ENCODE results near the gene COQ10B.
"Not testable (repeated sequence)": the region's sequence is repeated elsewhere in the genome, so short reads cannot be mapped to it uniquely, and the experiment has no call there.

COQ10B gene

DNA sequence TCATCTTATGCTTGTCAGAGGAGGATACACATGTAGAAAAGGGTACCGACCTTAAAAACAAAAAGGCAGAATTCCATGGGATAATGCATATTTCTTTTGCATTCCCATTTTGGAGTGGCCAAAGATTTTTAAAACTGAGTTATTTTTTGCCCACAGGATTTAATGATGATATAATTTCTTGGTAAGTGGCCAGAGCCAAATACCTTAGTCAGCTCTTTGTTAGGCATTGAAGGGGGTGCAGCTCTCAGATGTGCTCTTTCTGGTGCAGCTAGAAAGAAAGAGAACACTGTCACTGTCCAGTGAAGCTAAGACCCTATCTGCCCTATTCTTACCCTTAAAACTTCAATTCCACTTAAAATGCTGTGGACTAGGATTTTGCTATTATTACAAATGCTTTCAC is 10.8 kb downstream of the COQ10B start:
- Mint-ChIP-seq H3K36me3 (peaks cover 22% of the 10 kb centered on the region), H3K4me3 (no peak overlapping the region), H3K27ac (no peak overlapping the region), H3K27me3 (no peaks in the 10 kb centered on the region), H3K9me3 (no peaks in the 10 kb centered on the region), H3K4me1 (peaks cover 4% of the 10 kb centered on the region)
- ATAC-seq (ENCODE audit: low read depth), result no peak
- no peak for DNase-seq (ENCODE audit: low spot score in 2 of 2)

DNA sequence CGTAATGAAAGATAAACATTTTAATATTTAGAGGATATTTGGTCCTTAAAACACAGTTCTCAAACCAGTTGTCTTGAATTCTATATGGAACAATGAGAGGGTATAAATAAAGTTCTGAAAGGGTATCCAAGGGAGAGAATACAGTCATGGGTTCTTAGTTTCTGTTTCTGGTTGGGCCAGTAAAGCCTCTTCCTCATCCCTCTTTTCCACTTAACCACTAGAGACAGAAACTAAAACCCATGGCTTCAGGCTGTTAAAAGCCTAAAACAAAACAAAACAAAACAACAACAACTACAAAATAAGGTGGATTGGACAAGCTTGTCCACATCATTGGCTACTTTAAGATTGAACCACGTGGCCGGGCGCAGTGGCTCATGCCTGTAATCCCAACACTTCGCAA is 18.8 kb downstream of the COQ10B start:
- no peak for ATAC-seq (ENCODE audit: low read depth)
- H3K4me3 Mint-ChIP-seq, result no peak overlapping the region
- peaks cover 12% of the 10 kb centered on the region for H3K36me3 Mint-ChIP-seq
- no peak for DNase-seq (ENCODE audit: low spot score in 2 of 2)
- no peaks in the 10 kb centered on the region for H3K9me3 Mint-ChIP-seq
- no peak overlapping the region for H3K27ac Mint-ChIP-seq
- no peaks in the 10 kb centered on the region for H3K27me3 Mint-ChIP-seq
- H3K4me1 Mint-ChIP-seq, result no peaks in the 10 kb centered on the region

DNA sequence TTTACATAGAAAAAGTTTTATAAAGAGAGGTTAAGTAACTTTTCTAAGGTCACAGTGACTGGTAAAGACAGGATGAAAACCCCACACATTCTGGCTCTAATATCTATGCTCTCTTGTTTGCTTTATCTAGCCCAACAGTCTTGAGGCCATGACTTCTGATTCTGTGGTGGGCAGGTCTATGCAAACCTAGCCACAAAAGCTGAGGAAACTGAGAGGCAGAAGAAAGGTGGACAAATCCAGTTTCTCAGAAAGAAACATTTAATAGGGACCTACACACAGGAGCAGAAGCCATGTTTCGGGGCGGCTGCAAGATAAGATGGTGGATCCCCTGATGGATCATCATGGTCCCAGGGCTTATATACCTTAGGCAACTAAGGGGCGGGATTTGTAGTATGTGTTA is 24.4 kb downstream of the COQ10B start:
- H3K27me3 Mint-ChIP-seq, result no peaks in the 10 kb centered on the region
- no peaks in the 10 kb centered on the region for H3K4me1 Mint-ChIP-seq
- H3K27ac Mint-ChIP-seq, result peak overlapping the region; percentile 5
- H3K4me3 Mint-ChIP-seq, result no peak overlapping the region
- ATAC-seq (ENCODE audit: low read depth) (no peak), DNase-seq (ENCODE audit: low spot score in 2 of 2) (no peak)
- peaks cover 25% of the 10 kb centered on the region for H3K36me3 Mint-ChIP-seq
- H3K9me3 Mint-ChIP-seq, result no peaks in the 10 kb centered on the region

DNA sequence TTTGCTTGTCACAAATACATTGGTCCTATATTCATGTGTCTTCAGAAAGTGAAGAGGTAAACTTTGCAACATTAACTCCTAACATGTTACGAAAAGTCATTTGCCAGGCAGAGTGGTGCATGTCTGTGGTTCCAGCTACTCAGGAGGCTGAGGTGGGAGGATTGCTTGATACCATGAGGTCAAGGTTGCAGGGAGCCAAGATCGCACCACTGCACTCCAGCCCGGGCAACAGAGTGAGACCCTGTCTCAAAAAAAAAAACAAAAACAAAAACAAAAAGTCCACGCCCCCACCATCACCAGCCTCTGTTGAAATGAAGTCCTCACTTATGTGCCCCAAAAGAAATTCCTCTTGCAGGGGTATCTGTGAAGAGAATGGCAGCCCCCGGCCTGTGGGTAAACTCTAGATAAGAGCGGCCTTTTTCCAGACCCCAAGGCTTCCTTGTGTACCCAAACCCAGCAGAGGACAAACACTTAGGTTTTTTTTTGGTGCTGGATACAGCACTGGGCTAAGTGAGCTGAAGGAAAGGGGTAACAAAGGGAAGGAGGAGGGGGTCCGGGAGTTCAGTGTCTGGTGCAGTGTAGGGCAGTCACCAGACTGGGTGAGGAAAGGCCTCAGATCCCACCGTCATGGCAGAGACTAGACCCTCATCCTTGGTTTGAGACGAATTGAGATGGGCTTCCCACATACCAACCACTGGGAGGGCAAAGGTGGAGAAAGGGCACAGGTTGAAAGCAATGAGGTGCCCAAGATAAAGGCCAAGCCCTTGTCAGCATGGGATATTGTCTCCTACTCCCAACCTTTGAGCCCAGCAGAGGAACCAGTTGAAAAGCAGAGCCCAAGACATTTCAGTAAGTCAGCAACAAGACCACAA is 27.0 kb downstream of the COQ10B start:
- Mint-ChIP-seq H3K36me3 (peaks cover 24% of the 10 kb centered on the region), H3K27ac (no peak overlapping the region)

DNA sequence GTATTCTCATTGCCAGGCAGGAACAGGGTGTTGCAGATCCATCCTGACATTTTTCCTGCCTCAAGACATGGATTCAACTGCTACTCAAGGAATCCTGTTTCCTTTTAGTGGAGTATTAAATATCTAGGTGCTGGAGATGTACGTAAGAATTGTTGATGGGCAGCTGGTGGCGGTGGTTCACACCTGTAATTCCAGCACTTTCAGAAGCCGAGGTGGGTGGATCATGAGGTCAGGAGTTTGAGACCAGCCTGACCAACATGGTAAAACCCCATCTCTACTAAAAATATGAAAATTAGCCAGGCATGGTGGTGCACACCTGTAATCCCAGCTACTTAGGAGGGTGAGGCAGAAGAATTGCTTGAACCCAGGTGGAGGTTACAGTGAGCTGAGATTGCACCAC is 30.9 kb downstream of the COQ10B start:
- H3K36me3 Mint-ChIP-seq, result peaks cover 29% of the 10 kb centered on the region
- not testable (repeated sequence) for ATAC-seq (ENCODE audit: low read depth); H3K4me1 Mint-ChIP-seq; H3K27ac Mint-ChIP-seq; DNase-seq (ENCODE audit: low spot score in 2 of 2); H3K4me3 Mint-ChIP-seq; H3K27me3 Mint-ChIP-seq; H3K9me3 Mint-ChIP-seq

More for the DNA sequence above, 27.0 kb downstream of the COQ10B start:
- DNase-seq (ENCODE audit: low spot score in 2 of 2) (no peak), ATAC-seq (ENCODE audit: low read depth) (no peak)
- no peaks in the 10 kb centered on the region for H3K4me1 Mint-ChIP-seq
- H3K27me3 Mint-ChIP-seq, result no peaks in the 10 kb centered on the region
- H3K9me3 Mint-ChIP-seq, result peaks cover 2% of the 10 kb centered on the region
- H3K4me3 Mint-ChIP-seq, result no peak overlapping the region

DNA sequence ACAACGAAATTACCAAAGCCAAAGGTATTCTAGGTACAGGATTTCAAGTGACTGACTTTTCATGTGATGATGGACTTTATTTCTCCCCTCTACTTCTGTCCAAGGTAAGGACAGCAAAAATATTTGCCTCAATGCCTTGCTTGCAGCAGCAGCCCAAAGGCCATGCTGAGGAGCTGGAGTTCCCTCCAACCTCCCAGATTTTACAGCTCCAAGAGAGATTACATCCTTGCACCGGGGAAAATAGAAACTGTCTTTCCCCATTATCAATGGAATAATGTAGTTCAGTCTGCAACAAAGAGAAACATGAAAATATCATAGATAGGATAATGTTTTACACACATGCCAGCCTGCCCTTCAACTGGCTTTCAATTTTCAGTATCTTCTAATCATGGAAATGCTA is 32.8 kb downstream of the COQ10B start:
- no peak overlapping the region for H3K4me3 Mint-ChIP-seq
- H3K4me1 Mint-ChIP-seq, result no peaks in the 10 kb centered on the region
- no peaks in the 10 kb centered on the region for H3K27me3 Mint-ChIP-seq
- peaks cover 2% of the 10 kb centered on the region for H3K9me3 Mint-ChIP-seq
- DNase-seq (ENCODE audit: low spot score in 2 of 2) (no peak), ATAC-seq (ENCODE audit: low read depth) (no peak)
- H3K27ac Mint-ChIP-seq, result no peak overlapping the region
- peaks cover 32% of the 10 kb centered on the region for H3K36me3 Mint-ChIP-seq

DNA sequence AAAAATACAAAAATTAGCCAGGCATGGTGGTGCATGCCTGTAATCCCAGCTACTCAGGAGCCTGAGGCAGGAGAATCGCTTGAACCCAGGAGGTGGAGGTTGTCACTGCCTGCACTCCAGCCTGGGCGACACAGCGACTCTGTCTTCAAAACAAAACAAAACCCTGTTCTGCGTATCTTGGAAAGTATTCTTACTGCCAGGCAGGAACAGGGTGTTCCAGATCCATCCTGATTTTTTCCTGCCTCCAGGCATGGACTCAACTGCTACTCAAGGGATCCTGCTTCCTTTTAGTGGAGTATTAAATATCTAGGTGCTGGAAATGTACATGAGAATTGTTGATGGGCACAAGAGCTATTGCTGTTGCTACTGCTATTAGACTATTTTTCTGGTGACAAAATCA is 34.0 kb downstream of the COQ10B start:
- no peak overlapping the region for H3K27ac Mint-ChIP-seq

DNA sequence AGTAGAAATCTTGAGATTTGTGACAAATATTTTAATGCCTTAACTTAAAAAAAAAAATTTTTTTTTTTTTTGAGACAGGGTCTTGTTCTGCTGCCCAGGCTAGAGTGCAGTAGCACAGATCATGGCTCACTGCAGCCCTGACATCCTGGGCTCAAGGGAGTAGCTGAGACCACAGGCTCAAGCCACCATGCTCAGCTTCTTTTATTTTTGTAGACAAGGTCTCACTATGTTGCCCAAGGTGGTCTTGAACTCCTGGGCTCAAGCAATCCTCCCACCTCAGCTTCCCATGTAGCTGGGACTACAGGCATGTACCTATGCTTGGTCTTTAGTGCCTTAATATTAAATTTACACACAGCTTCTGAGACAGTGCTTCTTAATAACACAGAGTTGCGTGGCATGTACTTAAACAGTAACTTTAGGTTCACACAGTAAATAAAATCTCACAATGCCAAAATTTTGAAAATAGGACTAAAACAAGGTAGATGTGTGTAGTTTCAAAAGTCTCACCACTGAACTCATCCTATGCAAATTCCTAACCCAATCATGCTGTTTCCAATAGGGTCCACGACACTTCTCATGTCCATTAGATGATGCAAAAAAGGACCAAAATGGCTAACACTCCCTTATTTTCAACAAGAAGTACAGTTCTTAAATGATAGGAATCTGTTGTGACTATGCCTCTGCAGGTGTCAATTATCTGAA is 42.2 kb downstream of the COQ10B start:
- Mint-ChIP-seq H3K4me1 (peaks cover 23% of the 10 kb centered on the region), H3K27ac (peak overlapping the region; percentile 53), H3K4me3 (no peak overlapping the region), H3K9me3 (no peaks in the 10 kb centered on the region), H3K27me3 (no peaks in the 10 kb centered on the region), H3K36me3 (peaks cover 19% of the 10 kb centered on the region)
- ATAC-seq (ENCODE audit: low read depth) (no peak), DNase-seq (ENCODE audit: low spot score in 2 of 2) (no peak)

More for the DNA sequence above, 34.0 kb downstream of the COQ10B start:
- Mint-ChIP-seq H3K27me3 (no peaks in the 10 kb centered on the region), H3K36me3 (peaks cover 28% of the 10 kb centered on the region), H3K4me1 (no peaks in the 10 kb centered on the region), H3K4me3 (no peak overlapping the region), H3K9me3 (peaks cover 2% of the 10 kb centered on the region)
- ATAC-seq (ENCODE audit: low read depth) (no peak), DNase-seq (ENCODE audit: low spot score in 2 of 2) (no peak)

DNA sequence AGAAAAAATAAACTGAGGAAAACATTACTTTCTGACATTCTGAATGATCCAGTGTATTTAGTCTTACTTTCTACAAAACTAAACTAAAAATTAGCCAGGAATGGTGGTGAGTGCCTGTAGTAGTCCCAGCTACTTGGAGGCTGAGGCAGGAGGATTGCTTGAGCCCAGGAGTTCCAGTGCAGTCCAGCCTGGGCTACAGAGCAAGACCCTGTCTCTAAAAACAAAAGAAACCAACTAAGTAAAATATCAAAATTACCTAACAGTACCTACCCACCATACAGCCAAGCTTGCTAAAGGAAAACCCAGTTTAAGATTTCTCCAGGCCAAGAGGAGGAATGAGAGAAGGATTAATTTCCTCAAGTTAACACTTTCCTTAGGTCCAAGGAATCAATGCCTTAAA is 43.3 kb downstream of the COQ10B start:
- no peak overlapping the region for H3K4me3 Mint-ChIP-seq
- DNase-seq (ENCODE audit: low spot score in 2 of 2) (no peak), ATAC-seq (ENCODE audit: low read depth) (no peak)
- peaks cover 18% of the 10 kb centered on the region for H3K36me3 Mint-ChIP-seq
- H3K9me3 Mint-ChIP-seq, result no peaks in the 10 kb centered on the region
- peaks cover 28% of the 10 kb centered on the region for H3K4me1 Mint-ChIP-seq
- H3K27ac Mint-ChIP-seq, result peak overlapping the region; percentile 53
- no peaks in the 10 kb centered on the region for H3K27me3 Mint-ChIP-seq

DNA sequence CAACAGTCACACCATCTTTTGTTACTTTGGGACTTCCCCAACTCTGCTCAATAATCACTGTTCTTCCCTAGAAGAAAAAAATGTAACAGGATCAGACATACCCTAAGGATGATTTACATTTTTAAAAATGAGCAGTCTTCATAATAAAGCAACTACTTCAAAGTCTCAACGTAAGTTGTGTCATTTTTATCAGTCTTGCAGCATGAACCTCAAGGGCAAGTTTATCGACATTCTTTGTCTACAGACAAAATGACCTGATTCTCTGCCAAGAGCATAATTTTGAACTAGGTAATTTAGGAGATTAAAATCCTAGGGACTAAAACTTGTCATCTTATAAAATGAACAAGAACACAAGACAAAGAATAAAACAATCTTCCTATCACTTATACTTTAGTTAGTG is 44.0 kb downstream of the COQ10B start:
- peaks cover 20% of the 10 kb centered on the region for H3K36me3 Mint-ChIP-seq
- H3K27me3 Mint-ChIP-seq, result no peaks in the 10 kb centered on the region
- ATAC-seq (ENCODE audit: low read depth), result no peak
- DNase-seq (ENCODE audit: low spot score in 2 of 2), result no peak
- H3K9me3 Mint-ChIP-seq, result no peaks in the 10 kb centered on the region
- peak overlapping the region; percentile 90 for H3K4me3 Mint-ChIP-seq
- peak overlapping the region; percentile 53 for H3K27ac Mint-ChIP-seq
- H3K4me1 Mint-ChIP-seq, result peaks cover 32% of the 10 kb centered on the region

DNA sequence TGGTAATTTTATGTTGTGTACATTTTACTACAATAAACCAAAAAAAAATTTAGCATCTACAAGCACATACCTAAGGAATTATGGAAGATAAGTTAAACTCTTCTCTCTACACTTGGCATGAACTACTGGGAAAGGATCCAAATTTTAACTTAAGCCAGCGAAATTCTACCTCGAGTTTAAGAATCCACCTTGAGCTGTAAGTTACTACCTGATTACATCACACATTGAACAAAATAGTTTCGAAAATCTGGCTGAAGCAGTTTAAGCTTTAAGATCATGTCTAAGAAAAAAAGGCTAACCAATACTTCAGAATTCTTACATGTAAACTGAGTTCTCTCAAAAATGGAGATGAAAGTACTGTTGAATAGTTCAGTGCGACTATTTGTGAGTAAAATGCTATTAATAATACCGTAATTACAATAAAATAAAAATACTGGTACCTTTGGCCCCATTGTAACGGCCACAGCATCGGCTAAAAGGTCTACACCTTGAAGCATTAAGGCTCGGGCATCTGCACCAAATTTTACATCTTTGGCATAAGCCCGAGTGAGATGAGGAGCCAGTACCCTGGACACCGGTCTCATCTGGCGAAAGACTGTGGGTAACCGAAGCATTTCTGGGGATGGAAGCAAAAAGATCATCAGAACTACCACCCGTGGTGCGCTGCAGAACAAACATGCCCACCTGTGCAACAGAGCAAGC is 45.0 kb downstream of the COQ10B start:
- Mint-ChIP-seq H3K4me3 (peak overlapping the region; percentile 90), H3K9me3 (no peaks in the 10 kb centered on the region), H3K27ac (peak overlapping the region; percentile 96), H3K4me1 (peaks cover 33% of the 10 kb centered on the region), H3K27me3 (no peaks in the 10 kb centered on the region), H3K36me3 (peaks cover 18% of the 10 kb centered on the region)
- ATAC-seq (ENCODE audit: low read depth) (no peak), DNase-seq (ENCODE audit: low spot score in 2 of 2) (no peak)

DNA sequence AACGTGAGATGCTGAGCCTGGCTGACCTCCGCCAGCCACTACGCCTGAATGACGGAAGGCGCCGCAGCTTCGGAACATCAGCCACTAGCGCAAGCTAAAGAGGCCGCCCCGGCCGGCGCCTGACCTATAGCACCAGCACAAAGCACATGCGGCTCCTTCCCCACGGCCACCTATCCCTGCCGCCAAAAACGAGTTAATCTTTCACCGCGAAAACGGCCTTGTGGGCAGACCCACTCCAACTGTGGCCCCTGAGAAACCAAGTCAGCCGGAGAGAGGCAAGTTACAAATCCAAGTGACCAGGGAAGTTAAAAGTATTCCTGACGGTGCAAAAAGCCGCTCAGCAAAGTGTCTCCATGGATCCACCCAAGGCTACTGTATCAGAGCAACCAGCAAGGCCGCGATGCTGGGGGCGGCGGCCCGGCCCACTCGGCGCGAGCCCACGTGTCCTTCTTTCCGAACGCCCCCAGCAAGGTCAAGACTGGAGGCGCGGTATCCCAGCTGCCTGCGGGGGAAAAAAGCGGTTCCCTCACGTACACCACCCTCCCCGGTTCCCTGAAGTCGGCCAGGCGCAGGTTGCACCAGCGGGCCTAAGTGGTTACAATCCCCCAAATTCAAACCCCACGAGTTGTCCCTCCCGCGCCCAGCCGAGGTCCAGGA is 45.7 kb downstream of the COQ10B start:
- Mint-ChIP-seq H3K27ac (peak overlapping the region; percentile 96), H3K4me1 (peaks cover 33% of the 10 kb centered on the region), H3K4me3 (peak overlapping the region; percentile 90), H3K36me3 (peaks cover 18% of the 10 kb centered on the region), H3K9me3 (no peaks in the 10 kb centered on the region), H3K27me3 (no peaks in the 10 kb centered on the region)
- peak; percentile 24 to 47 for DNase-seq (ENCODE audit: low spot score in 2 of 2)
- no peak for ATAC-seq (ENCODE audit: low read depth)

DNA sequence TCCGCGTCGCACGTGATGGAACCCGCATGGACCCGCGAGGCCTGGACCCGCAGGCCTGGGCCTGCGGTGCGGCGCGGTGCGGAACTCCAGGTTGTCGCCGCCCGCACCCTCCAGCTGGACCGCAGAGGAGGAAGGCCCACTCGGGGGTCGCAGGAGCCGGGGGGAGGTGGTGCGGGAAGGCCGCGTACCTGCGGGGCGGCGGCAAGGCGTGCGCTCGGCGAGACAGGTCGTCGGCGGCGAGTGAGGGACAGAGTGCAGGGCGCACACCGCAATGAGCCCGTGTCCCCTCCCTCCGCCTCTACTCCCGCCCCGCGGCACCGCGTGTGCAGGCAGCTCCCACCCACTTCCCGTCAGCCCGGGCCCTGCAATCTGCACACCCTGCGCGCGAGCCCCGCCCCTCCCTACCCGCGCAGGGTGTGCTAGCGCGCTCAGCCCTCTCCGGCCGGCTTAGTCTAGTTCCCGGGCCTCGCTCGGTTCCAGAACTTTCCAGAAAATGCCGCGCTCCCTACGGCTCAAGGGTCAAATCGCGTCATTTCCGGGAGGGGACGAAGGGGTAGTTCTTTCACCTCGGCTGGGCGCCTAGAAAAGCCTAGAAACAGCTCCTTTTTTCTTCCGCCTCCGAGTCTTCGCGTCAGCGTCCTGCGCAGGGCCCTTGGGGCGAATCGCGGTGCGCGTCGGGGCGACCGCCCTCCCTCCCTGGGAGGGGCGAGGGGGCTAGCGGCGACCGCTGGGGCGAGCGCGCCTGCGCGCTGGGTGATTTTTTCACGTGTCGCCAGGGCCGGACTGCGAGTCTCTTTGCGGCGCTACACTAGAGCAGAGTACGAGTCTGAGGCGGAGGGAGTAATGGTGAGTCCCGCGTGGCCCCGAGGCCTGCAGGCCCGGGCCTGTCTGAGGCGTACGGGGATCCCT is 46.5 kb downstream of the COQ10B start, which contains the start of the genes HSPD1 and HSPE1:
Gene HSPD1 (minus strand): TSS at position 247 of the 909 bp plus-strand sequence. CDS start 992 bp downstream, outside the sequence.
Gene HSPE1 (plus strand): TSS at position 786 of the 909 bp plus-strand sequence. CDS start 58 bp downstream, at position 844.
- peaks cover 15% of the 10 kb centered on the region for H3K36me3 Mint-ChIP-seq
- peak within 1 kb of the TSS; percentile 90 for H3K4me3 Mint-ChIP-seq
- no peaks in the 10 kb centered on the region for H3K27me3 Mint-ChIP-seq
- ATAC-seq (ENCODE audit: low read depth), result peak; percentile 76
- H3K9me3 Mint-ChIP-seq, result no peaks in the 10 kb centered on the region
- peaks cover 33% of the 10 kb centered on the region for H3K4me1 Mint-ChIP-seq
- DNase-seq (ENCODE audit: low spot score in 2 of 2), result peak; percentile 90 to 97
- H3K27ac Mint-ChIP-seq, result peak within 1 kb of the TSS; percentile 96

Data from memory B cell (primary cell).